Calu3 (cell line): Measurements from ENCODE around the gene KRT86. TPM values are rescaled to one million over a fixed set of nuclear protein-coding genes. Genes with fewer than 3 reads are reported as not detected.
"Not testable (repeated sequence)": the region's sequence is repeated elsewhere in the genome, so short reads cannot be mapped to it uniquely, and the experiment has no call there.

Experiments used
- BruUV-seq: library from RNA; stranded (reverse); fragments of 400-500 nt; replicated peaks from 2 replicates; lab custom pipeline; 2021; lab: Mats Ljungman, UMichigan
- CTCF ChIA-PET: fragments of 300-600 bp; sonication (Branson Sonifier 250); formaldehyde crosslinking; loops from one replicate; lab custom pipeline; 2022; ENCODE audit warnings: antibody characterized with exemption; lab: Charles Lee
- DNase-seq: peaks from one replicate; pipeline ENCODE4 v3.0.0; 2022
- H3K27ac Mint-ChIP-seq: one replicate; pipeline ENCODE4 v1.8.0; 2022; ENCODE audit warnings: mixed read lengths; ENCODE audit not compliant: unreplicated experiment
- H3K27me3 Mint-ChIP-seq: one replicate; pipeline ENCODE4 v1.8.0; 2022; ENCODE audit warnings: mixed read lengths; ENCODE audit not compliant: unreplicated experiment
- H3K36me3 Mint-ChIP-seq: one replicate; pipeline ENCODE4 v1.8.0; 2022; ENCODE audit warnings: mild to moderate bottlenecking, moderate library complexity, mixed read lengths; ENCODE audit not compliant: insufficient read depth, unreplicated experiment
- H3K4me1 Mint-ChIP-seq: one replicate; pipeline ENCODE4 v1.8.0; 2022; ENCODE audit warnings: mild to moderate bottlenecking, low read depth, mixed read lengths; ENCODE audit not compliant: unreplicated experiment
- H3K4me3 Mint-ChIP-seq: one replicate; pipeline ENCODE4 v1.8.0; 2022; ENCODE audit warnings: mild to moderate bottlenecking, low read depth, moderate library complexity, mixed read lengths; ENCODE audit not compliant: unreplicated experiment
- H3K9me3 Mint-ChIP-seq: one replicate; pipeline ENCODE4 v1.8.0; 2022; ENCODE audit warnings: low read depth, mixed read lengths; ENCODE audit not compliant: unreplicated experiment
- CTCF ChIP-seq: fragments of 200-600 bp; IDR thresholded peaks from one replicate; pipeline ENCODE4 v1.8.0; 2022; ENCODE audit warnings: antibody characterized with exemption; ENCODE audit not compliant: unreplicated experiment
- intact Hi-C: fragments of 100-400 bp; cut with micrococcal nuclease; formaldehyde crosslinking; loops from one replicate; pipeline ENCODE4 v1.10.0; 2022; ENCODE audit not compliant: unreplicated experiment
- total RNA-seq: library from RNA; stranded (reverse); gene quantifications from 2 replicates; pipeline ENCODE4 v1.2.3, GENCODE V29; 2022

The KRT86 gene
- total RNA-seq, 1 experiment from 2014 or later, result 3.6 TPM

GRCh38 chr12:52254965-52255751 is 19.3 kb upstream of the KRT86 start:
- Mint-ChIP-seq H3K36me3 (peaks cover 83% of the 10 kb centered on the region), H3K4me3 (no peak overlapping the region), H3K27ac (peak overlapping the region; percentile 96), H3K4me1 (peaks cover 21% of the 10 kb centered on the region), H3K27me3 (peaks cover 12% of the 10 kb centered on the region), H3K9me3 (no peaks in the 10 kb centered on the region)
- CTCF ChIA-PET, result interaction anchor here (0.7 to 1.0 kb wide), 2 partner anchors 18 to 24 kb away, joined by 3 read pairs; no protein-coding TSS in a partner anchor
- TF ChIP-seq CTCF, result no peak
- intact Hi-C loops, result no loop called here
- TSS peak; percentile 16 for BruUV-seq
- DNase-seq, result peak; percentile 8

GRCh38 chr12:52255926-52256583 is 18.4 kb upstream of the KRT86 start:
- no peaks in the 10 kb centered on the region for H3K9me3 Mint-ChIP-seq
- H3K27me3 Mint-ChIP-seq, result peaks cover 12% of the 10 kb centered on the region
- intact Hi-C loops, result no loop called here
- H3K4me1 Mint-ChIP-seq, result peaks cover 28% of the 10 kb centered on the region
- no TSS peak for BruUV-seq
- CTCF ChIA-PET, result interaction anchor here (0.7 to 1.0 kb wide), 2 partner anchors 23 to 81 kb away, joined by 3 read pairs; no protein-coding TSS in a partner anchor
- DNase-seq, result peak; percentile 12
- peak overlapping the region; percentile 42 for H3K4me3 Mint-ChIP-seq
- H3K36me3 Mint-ChIP-seq, result peaks cover 74% of the 10 kb centered on the region
- peak overlapping the region; percentile 96 for H3K27ac Mint-ChIP-seq
- no peak for TF ChIP-seq CTCF

- H3K36me3 Mint-ChIP-seq, result peaks cover 69% of the 10 kb centered on the region
- no peak for TF ChIP-seq CTCF
- H3K4me3 Mint-ChIP-seq, result peak overlapping the region; percentile 42
- H3K4me1 Mint-ChIP-seq, result peaks cover 33% of the 10 kb centered on the region
- DNase-seq, result peak; percentile 3
- no TSS peak for BruUV-seq
- intact Hi-C loops, result no loop called here
- CTCF ChIA-PET, result interaction anchor here (0.7 to 1.0 kb wide), 2 partner anchors 23 to 81 kb away, joined by 3 read pairs; no protein-coding TSS in a partner anchor
- peaks cover 12% of the 10 kb centered on the region for H3K27me3 Mint-ChIP-seq
- H3K27ac Mint-ChIP-seq, result peak overlapping the region; percentile 96
- H3K9me3 Mint-ChIP-seq, result no peaks in the 10 kb centered on the region
Measured at GRCh38 chr12:52256584-52256935, 17.9 kb upstream of the KRT86 start.

GRCh38 chr12:52257074-52257551 is 17.3 kb upstream of the KRT86 start:
- H3K4me1 Mint-ChIP-seq, result peaks cover 33% of the 10 kb centered on the region
- H3K27ac Mint-ChIP-seq, result peak overlapping the region; percentile 96
- H3K9me3 Mint-ChIP-seq, result no peaks in the 10 kb centered on the region
- peak; percentile 3 for DNase-seq
- intact Hi-C loops, result no loop called here
- H3K36me3 Mint-ChIP-seq, result peaks cover 65% of the 10 kb centered on the region
- BruUV-seq, result no TSS peak
- no peak for TF ChIP-seq CTCF
- peak overlapping the region; percentile 42 for H3K4me3 Mint-ChIP-seq
- H3K27me3 Mint-ChIP-seq, result peaks cover 12% of the 10 kb centered on the region
- CTCF ChIA-PET, result no interaction called here

GRCh38 chr12:52257922-52258321 is 16.5 kb upstream of the KRT86 start:
- H3K4me3 Mint-ChIP-seq, intact Hi-C loops, H3K27ac Mint-ChIP-seq, DNase-seq, H3K9me3 Mint-ChIP-seq, BruUV-seq, CTCF ChIA-PET: not testable (repeated sequence)
- Mint-ChIP-seq H3K4me1 (peaks cover 33% of the 10 kb centered on the region), H3K27me3 (peaks cover 12% of the 10 kb centered on the region), H3K36me3 (peaks cover 63% of the 10 kb centered on the region)
